PC-9 (cell line): ENCODE data around the gene SGPL1. TPM values are rescaled to one million over a fixed set of nuclear protein-coding genes. Genes with fewer than 3 reads are reported as not detected.

ENCODE experiments used
- BruUV-seq: library from RNA; stranded (reverse); fragments of 400-500 nt; replicated peaks from 2 replicates; lab custom pipeline; 2021; lab: Mats Ljungman, UMichigan
- CTCF ChIA-PET: fragments of 300-600 bp; sonication (Branson Sonifier 250); formaldehyde crosslinking; loops from one replicate; lab custom pipeline; 2022; ENCODE audit warnings: antibody characterized with exemption; lab: Charles Lee
- POLR2A ChIA-PET: fragments of 300-600 bp; sonication (Branson Sonifier 250); formaldehyde crosslinking; loops from one replicate; lab custom pipeline; 2022; ENCODE audit warnings: antibody characterized with exemption; ENCODE audit not compliant: unreplicated experiment; lab: Charles Lee
- DNase-seq, 2 experiments: peaks; one replicate each; pipeline versions ENCODE4 v3.0.0 to v3.0.0-alpha.2; 2015 to 2022; ENCODE audit warnings: mixed read lengths in 1 of 2
- H2AFZ ChIP-seq: fragments of 200-600 bp; sonication (generic); 2 replicates; pipeline ENCODE4 v1.8.1; 2017; ENCODE audit warnings: antibody characterized with exemption
- H3F3A ChIP-seq: fragments of 200-600 bp; sonication (generic); 2 replicates; pipeline ENCODE4 v1.8.1; 2017; ENCODE audit warnings: antibody characterized with exemption, mild to moderate bottlenecking, low read depth; ENCODE audit not compliant: insufficient read depth
- H3K27ac ChIP-seq: fragments of 200-600 bp; sonication (generic); 2 replicates; pipeline ENCODE4 v1.6.1; 2016; ENCODE audit warnings: mixed run types
- H3K27me3 ChIP-seq: fragments of 200-600 bp; sonication (generic); 2 replicates; pipeline ENCODE4 v1.6.1; 2016; ENCODE audit warnings: low read depth, mixed run types; ENCODE audit not compliant: insufficient read depth
- H3K36me3 ChIP-seq: fragments of 200-600 bp; sonication (generic); 2 replicates; pipeline ENCODE4 v1.6.1; 2016; ENCODE audit warnings: low read depth, mixed run types
- H3K4me1 ChIP-seq: fragments of 200-600 bp; sonication (generic); replicated peaks from 2 replicates; pipeline ENCODE4 v1.6.1; 2016; ENCODE audit warnings: mixed run types; ENCODE audit not compliant: insufficient read depth
- H3K4me2 ChIP-seq: fragments of 200-600 bp; sonication (generic); 2 replicates; pipeline ENCODE4 v1.6.1; 2017; ENCODE audit warnings: mixed run types
- H3K4me3 ChIP-seq: fragments of 200-600 bp; sonication (generic); 2 replicates; pipeline ENCODE4 v1.6.1; 2016; ENCODE audit warnings: mixed run types
- H3K79me2 ChIP-seq: fragments of 200-600 bp; sonication (generic); 2 replicates; pipeline ENCODE4 v1.6.1; 2017; ENCODE audit warnings: low read depth, mixed run types
- H3K9me2 ChIP-seq: fragments of 200-600 bp; sonication (generic); 2 replicates; pipeline ENCODE4 v1.8.1; 2017; ENCODE audit warnings: mild to moderate bottlenecking; ENCODE audit not compliant: insufficient read depth
- H3K9me3 ChIP-seq: fragments of 200-600 bp; sonication (generic); 2 replicates; pipeline ENCODE4 v1.8.1; 2016; ENCODE audit warnings: low read depth; ENCODE audit not compliant: insufficient read depth
- H4K20me1 ChIP-seq: fragments of 200-600 bp; sonication (generic); 2 replicates; pipeline ENCODE4 v1.8.1; 2017; ENCODE audit not compliant: insufficient read depth
- EZH2 ChIP-seq: fragments of 200-600 bp; sonication (generic); IDR thresholded peaks from 2 replicates; pipeline ENCODE4 v1.8.0; 2017; ENCODE audit warnings: antibody characterized with exemption, low read depth
- intact Hi-C: fragments of 100-400 bp; cut with micrococcal nuclease; formaldehyde crosslinking; loops from one replicate; pipeline ENCODE4 v1.10.0; 2022; ENCODE audit not compliant: unreplicated experiment
- total RNA-seq: library from RNA; stranded (reverse); gene quantifications from 2 replicates; pipeline ENCODE4 v1.2.3, GENCODE V29; 2021
- TF ChIP-seq, protein P1 (sequence below): fragments of 200-600 bp; sonication (generic); conservative IDR thresholded peaks from 2 replicates; pipeline ENCODE4 v1.6.1; 2017; ENCODE audit warnings: mixed run types, antibody characterized with exemption, mild to moderate bottlenecking, moderate library complexity

Gene SGPL1
- total RNA-seq, 1 experiment from 2014 or later: 96.9 TPM

DNA sequence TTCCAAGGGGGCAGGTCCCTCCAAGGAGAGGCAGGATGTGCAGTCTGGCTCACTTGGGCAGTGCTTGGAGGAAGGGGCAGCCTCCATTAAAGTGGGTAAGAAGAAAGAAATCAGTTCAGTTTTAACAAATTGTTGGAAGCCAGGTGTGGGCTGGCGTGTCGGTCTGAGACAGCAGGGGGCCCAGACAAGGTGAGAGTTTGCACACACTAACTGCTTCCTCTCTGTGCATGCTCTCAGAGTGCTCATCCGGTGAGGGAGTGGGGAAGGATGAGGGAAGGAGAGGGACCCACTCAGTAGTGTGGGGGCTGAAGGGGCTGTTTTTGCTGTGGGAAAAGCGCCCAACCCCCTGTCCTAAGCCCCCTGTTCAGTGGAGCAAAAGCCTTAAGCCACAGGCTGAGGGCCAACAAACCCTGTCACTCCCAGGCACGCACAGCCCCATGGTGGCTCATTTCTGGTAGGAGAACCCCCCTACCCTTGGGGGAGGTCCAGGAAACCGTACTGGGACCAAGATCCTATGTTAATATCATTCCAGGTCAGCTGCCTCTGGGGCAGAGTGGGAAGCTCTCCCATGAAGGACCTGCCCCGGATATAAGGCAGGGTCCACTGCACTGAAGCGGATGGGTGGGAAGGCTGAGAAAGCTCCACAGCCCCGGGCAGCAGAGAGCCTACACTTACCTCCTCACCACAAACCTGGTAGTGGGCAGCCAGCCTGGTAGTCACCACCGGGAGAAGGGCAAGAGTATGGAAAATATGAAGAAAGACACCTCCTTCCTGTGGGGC lies 77.7 kb downstream of the SGPL1 start:
- Histone ChIP-seq H3K4me2 (no peak overlapping the region), H3K36me3 (no peaks in the 10 kb centered on the region), H3K4me1 (peaks cover 17% of the 10 kb centered on the region), H3K9me2 (no peaks in the 10 kb centered on the region), H3K4me3 (no peak overlapping the region), H4K20me1 (no peaks in the 10 kb centered on the region), H3K27me3 (no peaks in the 10 kb centered on the region), H3K9me3 (no peaks in the 10 kb centered on the region), H3F3A (no peaks in the 10 kb centered on the region), H3K79me2 (peaks cover 12% of the 10 kb centered on the region; the same call in 1 of the 2 replicates), H3K27ac (no peak overlapping the region), H2AFZ (no peak overlapping the region)
- POLR2A ChIA-PET: no interaction called here
- TF ChIP-seq, protein P1, sequence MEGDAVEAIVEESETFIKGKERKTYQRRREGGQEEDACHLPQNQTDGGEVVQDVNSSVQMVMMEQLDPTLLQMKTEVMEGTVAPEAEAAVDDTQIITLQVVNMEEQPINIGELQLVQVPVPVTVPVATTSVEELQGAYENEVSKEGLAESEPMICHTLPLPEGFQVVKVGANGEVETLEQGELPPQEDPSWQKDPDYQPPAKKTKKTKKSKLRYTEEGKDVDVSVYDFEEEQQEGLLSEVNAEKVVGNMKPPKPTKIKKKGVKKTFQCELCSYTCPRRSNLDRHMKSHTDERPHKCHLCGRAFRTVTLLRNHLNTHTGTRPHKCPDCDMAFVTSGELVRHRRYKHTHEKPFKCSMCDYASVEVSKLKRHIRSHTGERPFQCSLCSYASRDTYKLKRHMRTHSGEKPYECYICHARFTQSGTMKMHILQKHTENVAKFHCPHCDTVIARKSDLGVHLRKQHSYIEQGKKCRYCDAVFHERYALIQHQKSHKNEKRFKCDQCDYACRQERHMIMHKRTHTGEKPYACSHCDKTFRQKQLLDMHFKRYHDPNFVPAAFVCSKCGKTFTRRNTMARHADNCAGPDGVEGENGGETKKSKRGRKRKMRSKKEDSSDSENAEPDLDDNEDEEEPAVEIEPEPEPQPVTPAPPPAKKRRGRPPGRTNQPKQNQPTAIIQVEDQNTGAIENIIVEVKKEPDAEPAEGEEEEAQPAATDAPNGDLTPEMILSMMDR: no peak
- no peak for TF ChIP-seq EZH2
- DNase-seq: no peak
- CTCF ChIA-PET: no interaction called here
- intact Hi-C loops: no loop called here
- BruUV-seq: no TSS peak

GRCh38 chr10:70894416-70894815 lies 78.7 kb downstream of the SGPL1 start:
- intact Hi-C loops: no loop called here
- H3K4me1 ChIP-seq: peaks cover 14% of the 10 kb centered on the region
- H3K4me3 ChIP-seq: no peak overlapping the region
- no peaks in the 10 kb centered on the region for H3K36me3 ChIP-seq
- H3K9me2 ChIP-seq: no peaks in the 10 kb centered on the region
- ChIA-PET CTCF (no interaction called here), POLR2A (no interaction called here)
- H3K27ac ChIP-seq: no peak overlapping the region
- BruUV-seq: no TSS peak
- no peak overlapping the region for H3K4me2 ChIP-seq
- 0 out of 2 replicates have a peak, but pooled peaks cover 3% of the 10 kb centered on the region for H3K79me2 ChIP-seq
- no peaks in the 10 kb centered on the region; the same call in 1 of the 2 replicates for H3F3A ChIP-seq
- H3K9me3 ChIP-seq: no peaks in the 10 kb centered on the region
- H4K20me1 ChIP-seq: no peaks in the 10 kb centered on the region
- H3K27me3 ChIP-seq: no peaks in the 10 kb centered on the region
- H2AFZ ChIP-seq: no peak overlapping the region
- TF ChIP-seq, protein P1: no peak
- no peak for TF ChIP-seq EZH2
- no peak for DNase-seq

GRCh38 chr10:70896551-70896950 lies 80.8 kb downstream of the SGPL1 start:
- no peaks in the 10 kb centered on the region for H3K79me2 ChIP-seq
- no peaks in the 10 kb centered on the region for H3K9me3 ChIP-seq
- ChIA-PET CTCF (interaction anchor here (0.6 kb wide), 1 partner anchor 242 kb away, joined by 14 read pairs; no protein-coding TSS in a partner anchor), POLR2A (no interaction called here)
- intact Hi-C loops: no loop called here
- no peak overlapping the region for H2AFZ ChIP-seq
- H3K9me2 ChIP-seq: no peaks in the 10 kb centered on the region
- H3K4me3 ChIP-seq: no peak overlapping the region
- H4K20me1 ChIP-seq: no peaks in the 10 kb centered on the region
- H3F3A ChIP-seq: no peaks in the 10 kb centered on the region; the same call in 1 of the 2 replicates
- H3K36me3 ChIP-seq: no peaks in the 10 kb centered on the region
- H3K4me1 ChIP-seq: 0 out of 2 replicates have a peak, but pooled peaks cover 5% of the 10 kb centered on the region
- no peak overlapping the region for H3K4me2 ChIP-seq
- no peak overlapping the region for H3K27ac ChIP-seq
- no peaks in the 10 kb centered on the region for H3K27me3 ChIP-seq
- no peak for DNase-seq
- no TSS peak for BruUV-seq
- no peak for TF ChIP-seq EZH2
